Measurements from ENCODE around the gene DRD4. TPM values are rescaled to one million over a fixed set of nuclear protein-coding genes. Genes with fewer than 3 reads are reported as not detected.

The DRD4 gene
- total RNA-seq, 4 donors from 2014 or later = 0.88 to 0.89 TPM; not detected in 2

- H3K9me3 ChIP-seq = no peaks in the 10 kb centered on the region
- TF ChIP-seq CTCF (IDR thresholded peaks at IDR 0.05) (no peak), POLR2A (IDR thresholded peaks at IDR 0.05) (no peak)
- H3K27me3 ChIP-seq = no peaks in the 10 kb centered on the region
- peaks cover 49 to 60% of the 10 kb centered on the region in 2 donors for H3K36me3 ChIP-seq
- peaks cover 22 to 27% of the 10 kb centered on the region in 2 donors for H3K4me1 ChIP-seq
- H3K4me3 ChIP-seq (replicated peaks in 1 of 3) = no peak overlapping the region
- 72 to 79% methylated on average over 9 to 22 of the region's 27 CpGs for WGBS, 2 donors
- no peak overlapping the region for H3K27ac ChIP-seq
- intact Hi-C loops (cut with DNase I) = loop anchor here (5.0 kb wide), 1 partner anchor 50 kb away; the partner anchor contains the start of genes LMNTD2 and RASSF7
- DNase-seq = no peak
Observed at GRCh38 chr11:612201-612960, 24.7 kb upstream of the DRD4 start.

DNA sequence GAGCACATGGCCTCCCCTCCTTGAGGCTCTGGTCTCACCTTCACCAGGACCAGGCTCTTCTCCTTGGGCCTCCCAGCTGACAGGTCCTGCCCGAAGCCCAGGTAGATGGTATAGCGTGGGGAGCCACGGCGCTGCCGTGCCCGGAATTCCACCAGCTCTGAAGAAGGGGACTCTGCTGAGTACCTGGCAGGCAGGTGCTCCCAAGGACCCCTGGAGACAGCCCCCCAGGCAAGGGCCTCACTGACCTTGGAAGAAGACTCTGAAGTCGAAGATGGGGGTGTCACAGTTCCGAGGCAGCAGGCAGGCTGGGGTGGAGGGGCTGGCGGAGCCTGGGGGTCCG lies 24.1 kb upstream of the DRD4 start:
- intact Hi-C loops (cut with DNase I) = loop anchor here (5.0 kb wide), 1 partner anchor 51 kb away; the partner anchor contains the start of genes LMNTD2 and RASSF7
- DNase-seq = no peak
- TF ChIP-seq POLR2A (IDR thresholded peaks at IDR 0.05) = no peak
- TF ChIP-seq CTCF (IDR thresholded peaks at IDR 0.05) = no peak
- Histone ChIP-seq H3K36me3 (peaks cover 44 to 55% of the 10 kb centered on the region in 2 donors), H3K27me3 (no peaks in the 10 kb centered on the region), H3K9me3 (no peaks in the 10 kb centered on the region), H3K4me3 (replicated peaks in 1 of 3) (no peak overlapping the region), H3K4me1 (peaks cover 22 to 27% of the 10 kb centered on the region in 2 donors), H3K27ac (no peak overlapping the region)
- 94 to 98% methylated on average over 5 to 9 of the region's 10 CpGs for WGBS, 2 donors

DNA sequence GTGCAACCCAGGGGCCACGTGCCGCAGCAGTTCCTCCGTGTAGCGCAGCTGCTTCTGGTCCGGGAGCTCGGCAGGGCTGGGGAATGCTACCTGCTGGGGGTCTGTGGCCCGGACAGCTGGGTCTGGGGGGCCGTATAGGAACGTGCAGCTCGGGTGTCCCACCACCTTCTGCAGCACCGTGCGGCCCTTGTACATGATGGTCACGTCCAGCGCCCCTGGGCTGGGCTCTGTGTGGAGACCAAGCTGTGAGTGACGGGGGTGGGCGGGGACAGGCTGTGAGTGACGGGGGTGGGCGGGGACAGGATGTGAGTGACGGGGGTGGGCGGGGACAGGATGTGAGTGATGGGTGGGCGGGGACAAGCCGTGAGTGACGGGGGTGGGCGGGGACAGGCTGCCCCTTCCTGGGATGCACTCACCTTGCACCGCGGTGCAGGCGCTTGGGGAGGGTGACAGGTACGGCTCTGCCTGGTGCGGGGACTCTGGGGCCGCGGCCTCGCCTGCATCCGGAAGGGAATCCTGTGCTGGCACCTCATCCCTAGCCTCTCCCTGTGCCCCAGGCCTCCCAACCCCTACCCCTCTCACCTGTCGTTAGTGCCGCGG lies 23.6 kb upstream of the DRD4 start:
- DNase-seq = peak; percentile 52 to 68
- Histone ChIP-seq H3K4me1 (peaks cover 22 to 27% of the 10 kb centered on the region in 2 donors), H3K27ac (peak overlapping the region in 2 of 3 donors; percentile 73 to 94), H3K9me3 (no peaks in the 10 kb centered on the region), H3K36me3 (peaks cover 41 to 50% of the 10 kb centered on the region in 2 donors), H3K27me3 (no peaks in the 10 kb centered on the region), H3K4me3 (replicated peaks in 1 of 3) (no peak overlapping the region)
- 60 to 79% methylated on average over 12 to 25 of the region's 36 CpGs for WGBS, 2 donors
- TF ChIP-seq CTCF (IDR thresholded peaks at IDR 0.05) = no peak
- TF ChIP-seq POLR2A (IDR thresholded peaks at IDR 0.05) = no peak
- intact Hi-C loops (cut with DNase I) = loop anchor here (5.0 kb wide), 1 partner anchor 51 kb away; the partner anchor contains the start of genes LMNTD2 and RASSF7

- intact Hi-C loops (cut with DNase I) = loop anchor here (5.0 kb wide), 1 partner anchor 52 kb away; the partner anchor contains the start of genes LMNTD2 and RASSF7
- no peak for DNase-seq
- Histone ChIP-seq H3K36me3 (peaks cover 39 to 43% of the 10 kb centered on the region in 2 donors), H3K27ac (peak overlapping the region in 2 of 3 donors; percentile 73 to 94), H3K9me3 (no peaks in the 10 kb centered on the region), H3K27me3 (no peaks in the 10 kb centered on the region), H3K4me1 (peaks cover 22 to 27% of the 10 kb centered on the region in 2 donors), H3K4me3 (replicated peaks in 1 of 3) (no peak overlapping the region)
- WGBS, 2 donors = 67 to 86% methylated on average over 6 to 10 of the region's 14 CpGs
- TF ChIP-seq POLR2A (IDR thresholded peaks at IDR 0.05) (no peak), CTCF (IDR thresholded peaks at IDR 0.05) (no peak)
Observed at GRCh38 chr11:614021-614622, 22.9 kb upstream of the DRD4 start.

All from thyroid gland (tissue), 4 donors.